ENCODE data around the gene EDN1. TPM values are rescaled to one million over a fixed set of nuclear protein-coding genes. Genes with fewer than 3 reads are reported as not detected.

EDN1 gene
- total and polyA plus RNA-seq, 9 of the 15 experiments (the other 6 are each of a cell fraction or from before 2014, with no cell fraction given): 0.03 to 0.06 TPM; not detected in 7

- Histone ChIP-seq H3K4me3 (no peak overlapping the region), H2AFZ (ENCODE audit: low read depth, low read length) (no peak overlapping the region), H4K20me1 (replicated peaks; ENCODE audit: control insufficient read depth, insufficient read depth, low read length) (no peaks in the 10 kb centered on the region), H3K9me3 (replicated peaks; ENCODE audit: control insufficient read depth, insufficient read depth, low read depth, low read length) (no peaks in the 10 kb centered on the region), H3K36me3 (ENCODE audit: control insufficient read depth, insufficient read depth, low read length) (no peaks in the 10 kb centered on the region), H3K4me2 (ENCODE audit: insufficient read depth, low read length) (no peak overlapping the region), H3K4me1 (replicated peaks in 1 of 2; ENCODE audit: control insufficient read depth in 2 of 2, insufficient read depth in 2 of 2, low read length in 2 of 2) (no peaks in the 10 kb centered on the region), H3K9me1 (ENCODE audit: control insufficient read depth, insufficient read depth, low read length) (no peaks in the 10 kb centered on the region), H3K9ac (ENCODE audit: insufficient read depth in 1 of 2, low read depth in 2 of 2, low read length in 2 of 2) (no peak overlapping the region), H3K79me2 (ENCODE audit: control insufficient read depth, insufficient read depth, low read length) (no peaks in the 10 kb centered on the region), H3K27ac (ENCODE audit: extremely low read depth, low read depth, low read length) (no peak overlapping the region), H3K27me3 (ENCODE audit: control insufficient read depth in 2 of 2, insufficient read depth in 2 of 2, low read length in 2 of 2) (no peaks in the 10 kb centered on the region; a peak in 2 of 5 replicates)
- intact Hi-C loops (cut with micrococcal nuclease) (no loop called here), in situ Hi-C loops (cut with MboI) (no loop called here)
- TF ChIP-seq IRF2 (CRISPR knock-in tag; IDR thresholded peaks at IDR 0.05): no peak
- TF ChIP-seq ZNF197 (CRISPR knock-in tag; IDR thresholded peaks at IDR 0.05; ENCODE audit: low read depth): no peak
- no peak for TF ChIP-seq GTF2E2 (tag; IDR thresholded peaks at IDR 0.05)
- no peak for TF ChIP-seq PRDM10 (IDR thresholded peaks at IDR 0.05; ENCODE audit: partially characterized antibody)
- TF ChIP-seq ASH1L (IDR thresholded peaks at IDR 0.05; ENCODE audit: borderline replicate concordance, low read depth, partially characterized antibody): no peak
- no peak for TF ChIP-seq SOX6 (IDR thresholded peaks at IDR 0.05)
- TF ChIP-seq ZNF282 (CRISPR knock-in tag; IDR thresholded peaks at IDR 0.05): no peak
- no peak for TF ChIP-seq BMI1 (IDR thresholded peaks at IDR 0.05; ENCODE audit: low read length)
- no peak for TF ChIP-seq NFIX (CRISPR knock-in tag; IDR thresholded peaks at IDR 0.05; ENCODE audit: low read depth)
- TF ChIP-seq TRIM28 (IDR thresholded peaks at IDR 0.05): no peak
- DNase-seq (ENCODE audit: extremely low read depth in 1 of 4, low spot score in 3 of 4) (no peak), FAIRE-seq (peak; percentile 35), ATAC-seq (no peak)
- 2% methylated on average over 3 of the region's 3 CpGs for WGBS (ENCODE audit: insufficient coverage, low coverage, missing lambda C conversion rate)
- CTCF ChIA-PET (ENCODE audit: low intra/inter-chr PET ratio): no interaction called here
- POLR2A ChIA-PET: interaction anchor here (0.8 kb wide), 1 partner anchor 13 kb away, joined by 3 read pairs; no protein-coding TSS in a partner anchor
- no TSS peak for BruUV-seq (replicated peaks)
Observed at GRCh38 chr6:12324099-12324498, 33.9 kb downstream of the EDN1 start.
